ENCODE results near the gene EFNA4.

Gene EFNA4

DNA sequence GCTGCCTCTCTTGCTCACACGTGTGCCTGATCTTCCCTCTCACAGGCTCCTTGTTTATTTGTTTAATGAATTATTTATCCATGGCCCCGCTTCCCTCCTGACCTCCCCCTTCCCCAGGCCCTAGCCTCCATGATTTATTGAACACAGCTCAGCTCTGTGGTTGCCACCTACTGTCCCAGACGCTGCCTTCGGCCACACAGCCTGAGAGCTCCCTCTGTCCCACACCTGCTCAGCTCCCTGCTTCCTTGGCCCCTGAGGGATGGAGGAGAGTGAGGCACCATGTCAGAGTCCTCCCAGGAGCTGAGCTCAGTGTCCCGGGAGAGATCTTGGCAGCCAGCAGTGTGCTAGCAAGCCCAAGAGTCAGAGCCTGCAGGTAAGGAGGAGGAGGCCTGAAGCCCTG is 12.0 kb downstream of the EFNA4 start:
- no peak for DNase-seq

DNA sequence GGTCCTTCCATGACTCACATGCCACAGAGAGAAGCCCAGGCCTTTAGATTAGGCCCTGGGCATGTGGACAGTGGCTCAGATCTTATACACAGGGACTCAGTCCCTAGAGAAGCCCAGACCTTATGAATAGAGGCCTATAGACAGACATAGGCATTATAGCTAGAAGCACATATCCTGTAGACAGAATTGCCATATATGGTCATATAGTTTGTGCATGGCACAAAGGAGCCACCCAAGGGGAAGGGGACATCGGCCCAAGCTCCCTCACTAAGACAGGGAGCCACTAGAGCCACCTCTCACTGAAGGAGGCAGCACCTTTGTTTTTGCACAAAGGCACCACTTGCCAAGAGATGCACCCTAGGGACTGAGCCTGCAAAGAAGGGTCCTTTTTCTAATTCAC is 12.8 kb downstream of the EFNA4 start:
- no peak for DNase-seq

GRCh38 chr1:155077346-155077745 is 13.8 kb downstream of the EFNA4 start:
- DNase-seq, result no peak

DNA sequence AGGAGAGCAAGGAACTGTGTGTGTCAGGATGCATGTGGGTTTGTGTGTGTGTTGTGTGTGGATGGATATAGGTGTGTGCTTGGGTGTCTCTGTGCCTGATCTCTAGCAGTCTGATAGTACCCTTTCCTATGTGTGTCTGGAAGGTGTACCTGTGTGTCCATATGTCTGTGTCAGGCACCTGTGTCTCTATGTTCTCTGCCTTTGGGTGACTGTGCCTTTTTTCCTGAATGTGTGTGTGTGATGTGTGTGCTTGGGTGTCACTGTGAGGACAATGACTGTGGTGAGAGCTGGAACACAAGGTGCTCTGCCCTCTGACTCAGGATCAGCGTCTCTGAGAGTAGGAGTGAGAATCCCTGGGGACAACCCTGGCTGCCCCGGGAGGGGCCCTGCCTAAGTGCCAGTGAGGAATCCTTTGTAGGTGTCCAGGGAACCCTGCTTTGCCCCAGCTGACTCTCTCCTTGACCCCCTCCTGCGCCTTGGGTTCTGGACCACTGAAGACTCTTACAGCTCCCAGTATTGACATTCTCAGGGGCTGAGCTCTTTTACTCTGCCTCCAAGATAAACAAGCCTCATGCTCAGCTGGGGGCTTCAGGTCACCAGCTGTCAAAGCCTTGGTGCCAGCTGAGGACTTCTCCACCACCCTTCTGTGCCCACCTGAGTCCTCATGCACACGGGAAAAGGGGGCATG is 14.4 kb downstream of the EFNA4 start:
- no peak for DNase-seq

DNA sequence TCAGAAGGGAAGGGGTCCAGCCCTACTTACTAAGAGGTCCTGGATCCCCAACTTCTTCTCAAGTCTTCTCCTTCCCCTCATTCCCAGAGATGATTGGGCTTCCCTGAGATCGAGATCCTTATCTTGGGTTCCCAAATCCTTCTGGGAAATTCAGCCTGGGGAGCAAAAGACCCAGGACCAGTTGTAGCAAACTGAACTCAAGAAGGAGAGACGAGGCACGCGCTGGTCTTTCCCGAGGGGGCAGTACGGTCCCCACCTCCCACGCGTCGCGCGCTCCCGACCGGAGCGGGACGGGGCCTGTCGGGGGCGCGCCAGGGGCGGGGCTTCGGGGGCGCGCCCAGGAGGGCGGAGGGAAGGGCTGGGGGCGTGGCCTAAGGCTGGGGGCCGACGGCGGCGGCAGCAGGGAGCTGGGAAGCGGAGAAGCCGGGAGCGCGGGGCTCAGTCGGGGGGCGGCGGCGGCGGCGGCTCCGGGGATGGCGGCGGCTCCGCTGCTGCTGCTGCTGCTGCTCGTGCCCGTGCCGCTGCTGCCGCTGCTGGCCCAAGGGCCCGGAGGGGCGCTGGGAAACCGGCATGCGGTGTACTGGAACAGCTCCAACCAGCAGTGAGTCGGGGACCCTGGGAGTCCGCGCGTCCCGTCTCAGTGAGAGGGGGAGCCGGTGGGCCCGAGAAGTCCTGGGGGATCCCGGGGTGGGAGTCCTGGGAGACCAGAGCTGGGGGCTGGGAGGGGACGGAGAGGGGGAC is 15.1 kb downstream of the EFNA4 start, which contains the start of gene EFNA3:
Gene EFNA3 (plus strand): TSS at position 369 of the 741 bp plus-strand sequence. CDS start 105 bp downstream, at position 474.
- DNase-seq, result peak; percentile 42

GRCh38 chr1:155079210-155079486 is 15.6 kb downstream of the EFNA4 start:
- DNase-seq, result no peak

DNA sequence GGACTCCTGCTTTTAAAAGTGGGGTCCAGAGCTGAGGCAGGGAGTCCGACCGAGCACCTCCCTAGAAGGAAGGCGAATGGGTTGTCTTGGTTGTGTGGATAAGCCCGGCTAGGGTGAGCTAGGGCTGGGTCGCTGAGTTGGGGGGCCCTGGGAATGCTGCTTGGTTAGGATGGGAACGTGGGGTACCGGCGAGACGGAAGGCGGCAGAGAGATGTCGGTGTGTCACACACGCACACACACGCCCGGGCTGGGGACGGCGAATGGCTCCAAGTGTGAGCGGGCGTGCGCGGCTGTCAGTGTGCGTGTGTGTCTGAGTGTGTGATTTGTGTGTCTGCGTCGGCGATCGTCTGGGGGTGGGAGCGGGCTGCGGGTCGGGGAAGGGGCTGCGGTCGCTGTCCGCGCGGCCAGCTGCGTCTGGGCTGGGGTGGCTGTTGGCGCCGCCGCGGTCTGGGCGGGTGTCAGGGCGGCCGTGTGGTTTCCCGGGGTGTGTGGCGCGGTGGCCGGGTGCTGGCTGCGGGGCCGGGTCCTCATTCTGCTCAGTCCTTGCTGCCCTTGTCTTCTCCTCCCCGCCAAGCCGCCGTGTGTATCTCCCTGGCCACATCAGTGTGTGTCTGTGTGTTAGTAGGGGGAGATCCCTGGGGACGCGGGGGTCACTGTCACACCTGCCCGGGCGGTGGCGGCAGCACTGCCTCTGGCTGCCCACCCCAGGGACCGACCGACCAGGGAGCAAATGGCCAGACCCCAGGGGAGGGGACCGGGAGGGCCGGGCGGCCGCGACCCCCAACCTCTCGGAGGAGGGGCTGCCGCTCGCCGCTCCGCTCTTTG is 16.2 kb downstream of the EFNA4 start:
- DNase-seq, result no peak

- no peak for DNase-seq
Measured at GRCh38 chr1:155080312-155081228, 17.0 kb downstream of the EFNA4 start.

GRCh38 chr1:155081472-155082300 is 18.1 kb downstream of the EFNA4 start:
- no peak for DNase-seq

GRCh38 chr1:155082301-155083051 is 18.9 kb downstream of the EFNA4 start:
- no peak for DNase-seq

DNA sequence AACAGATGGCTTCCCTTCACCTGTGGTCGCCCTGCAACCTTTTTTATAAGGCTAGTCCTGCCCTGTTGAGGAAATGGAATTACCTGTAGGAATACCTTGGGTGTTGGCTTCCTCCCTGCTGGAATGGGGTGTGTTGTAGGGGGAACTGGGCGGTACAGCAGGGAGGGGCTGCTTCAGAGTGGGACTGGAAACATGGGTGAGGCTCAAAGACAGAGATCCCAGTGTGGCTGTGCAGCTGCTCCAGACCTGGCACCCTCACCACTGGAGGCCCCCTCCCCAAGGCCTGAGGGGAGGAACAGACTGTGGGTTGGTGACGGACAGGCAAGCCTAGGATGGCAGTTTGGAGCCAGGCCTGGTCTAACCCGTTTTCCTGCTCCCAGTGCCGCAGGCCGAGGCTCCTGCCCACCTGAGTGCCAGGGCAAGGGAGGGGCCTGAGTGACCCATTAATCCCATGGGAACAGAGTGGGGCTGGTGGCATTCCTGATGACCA is 19.6 kb downstream of the EFNA4 start:
- no peak for DNase-seq

DNA sequence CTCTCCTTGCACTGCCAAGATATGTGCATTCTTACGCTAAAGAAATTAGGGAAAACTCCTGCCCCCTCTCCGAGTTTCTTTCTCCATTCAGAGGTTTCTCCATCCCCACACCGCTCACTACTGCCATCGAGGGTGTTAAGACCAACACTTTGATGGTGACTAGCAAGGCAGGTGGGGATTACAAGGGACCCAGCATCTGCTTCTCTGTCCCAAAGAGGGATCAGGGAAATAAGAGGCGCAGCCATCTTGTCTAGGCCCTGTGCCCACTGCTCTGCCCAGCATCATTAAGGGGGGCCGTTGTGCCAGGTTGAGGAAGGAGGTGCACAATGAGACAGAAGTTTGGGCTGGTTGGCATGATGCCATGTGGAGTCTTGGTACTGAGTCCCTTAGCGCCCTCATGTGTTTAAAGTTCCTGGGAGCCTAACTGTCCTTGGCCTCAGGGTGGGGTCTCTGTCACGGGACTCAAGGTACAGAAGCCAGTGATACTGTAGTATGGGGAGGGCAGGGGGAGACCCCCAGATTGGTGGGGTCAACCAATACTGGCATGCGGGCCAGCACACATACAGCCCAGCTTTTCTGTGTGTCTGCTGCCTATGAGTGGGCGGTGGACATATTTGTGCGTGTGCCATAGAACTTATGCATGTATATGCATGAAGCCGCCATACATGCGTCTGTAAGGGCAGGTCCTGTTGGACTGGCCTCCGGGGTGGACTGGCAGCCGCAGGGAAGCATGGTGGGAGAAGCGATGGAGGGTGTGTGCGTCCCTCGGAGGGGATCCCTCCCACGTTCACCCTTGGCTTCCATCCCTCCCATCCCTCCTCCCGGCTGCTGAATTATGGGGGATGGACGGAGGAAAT is 20.6 kb downstream of the EFNA4 start:
- DNase-seq, result no peak

DNA sequence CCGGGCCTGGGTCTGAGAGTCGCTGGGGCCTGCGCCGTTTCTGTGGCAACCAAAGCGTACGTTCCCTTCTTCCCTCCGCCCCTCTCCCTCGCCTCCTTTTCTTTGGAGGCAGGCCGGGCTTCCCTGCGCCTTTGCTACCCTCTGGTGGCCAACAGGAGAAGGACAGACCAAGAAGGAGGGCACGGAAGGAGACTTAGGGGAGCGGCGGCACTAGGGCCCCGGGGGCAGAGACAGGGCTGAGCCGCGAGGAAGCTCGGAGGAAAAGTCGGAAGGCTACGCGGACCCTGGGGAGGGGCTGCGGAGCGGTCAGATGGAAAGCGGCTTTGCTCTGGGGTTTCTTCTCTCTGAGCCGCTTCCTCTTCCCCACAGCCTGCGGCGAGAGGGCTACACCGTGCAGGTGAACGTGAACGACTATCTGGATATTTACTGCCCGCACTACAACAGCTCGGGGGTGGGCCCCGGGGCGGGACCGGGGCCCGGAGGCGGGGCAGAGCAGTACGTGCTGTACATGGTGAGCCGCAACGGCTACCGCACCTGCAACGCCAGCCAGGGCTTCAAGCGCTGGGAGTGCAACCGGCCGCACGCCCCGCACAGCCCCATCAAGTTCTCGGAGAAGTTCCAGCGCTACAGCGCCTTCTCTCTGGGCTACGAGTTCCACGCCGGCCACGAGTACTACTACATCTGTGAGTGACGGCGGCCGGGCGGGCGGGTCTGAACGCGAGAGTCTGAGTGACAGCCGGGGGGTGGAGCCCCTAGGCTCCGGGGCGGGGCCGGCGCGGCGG is 21.4 kb downstream of the EFNA4 start:
- DNase-seq, result peak; percentile 90

DNA sequence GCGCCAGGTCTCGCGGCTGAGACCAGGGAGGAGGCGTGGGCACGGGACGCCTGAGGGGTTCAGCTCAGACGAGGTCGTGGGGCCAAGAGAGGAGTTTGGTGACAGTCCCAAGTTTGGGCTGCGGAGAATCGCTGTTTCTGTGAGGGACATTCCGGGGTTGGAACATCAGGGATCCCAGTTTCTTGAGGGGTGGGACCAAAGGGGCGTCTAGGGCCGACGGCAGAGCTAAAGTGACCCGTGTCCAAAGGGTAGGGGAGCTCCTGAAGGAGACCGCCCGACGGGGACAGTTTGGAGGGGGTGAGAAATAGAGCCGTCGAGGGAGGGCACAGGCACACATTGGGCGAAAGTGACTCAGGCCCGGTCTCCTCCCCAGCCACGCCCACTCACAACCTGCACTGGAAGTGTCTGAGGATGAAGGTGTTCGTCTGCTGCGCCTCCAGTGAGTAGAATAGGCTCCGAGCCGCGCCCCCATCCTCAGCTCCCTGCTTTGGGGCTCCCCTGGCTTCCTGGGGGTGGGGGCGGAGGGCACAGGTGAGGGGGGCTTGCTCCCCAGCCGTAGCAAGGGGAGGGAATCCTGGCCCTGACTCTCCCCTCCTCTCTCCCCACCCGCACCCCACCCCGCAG is 22.1 kb downstream of the EFNA4 start:
- peak; percentile 63 for DNase-seq

- DNase-seq, result peak; percentile 73
Measured at GRCh38 chr1:155086128-155086741, 22.7 kb downstream of the EFNA4 start.

DNA sequence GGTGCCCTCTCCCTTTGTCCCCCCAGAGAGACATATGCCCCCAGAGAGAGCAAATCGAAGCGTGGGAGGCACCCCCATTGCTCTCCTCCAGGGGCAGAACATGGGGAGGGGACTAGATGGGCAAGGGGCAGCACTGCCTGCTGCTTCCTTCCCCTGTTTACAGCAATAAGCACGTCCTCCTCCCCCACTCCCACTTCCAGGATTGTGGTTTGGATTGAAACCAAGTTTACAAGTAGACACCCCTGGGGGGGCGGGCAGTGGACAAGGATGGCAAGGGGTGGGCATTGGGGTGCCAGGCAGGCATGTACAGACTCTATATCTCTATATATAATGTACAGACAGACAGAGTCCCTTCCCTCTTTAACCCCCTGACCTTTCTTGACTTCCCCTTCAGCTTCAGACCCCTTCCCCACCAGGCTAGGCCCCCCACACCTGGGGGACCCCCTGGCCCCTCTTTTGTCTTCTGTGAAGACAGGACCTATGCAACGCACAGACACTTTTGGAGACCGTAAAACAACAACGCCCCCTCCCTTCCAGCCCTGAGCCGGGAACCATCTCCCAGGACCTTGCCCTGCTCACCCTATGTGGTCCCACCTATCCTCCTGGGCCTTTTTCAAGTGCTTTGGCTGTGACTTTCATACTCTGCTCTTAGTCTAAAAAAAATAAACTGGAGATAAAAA is 23.5 kb downstream of the EFNA4 start:
- no peak for DNase-seq
